CD14-positive monocyte (primary cell): ENCODE results near the gene JUP. TPM values are rescaled to one million over a fixed set of nuclear protein-coding genes. Genes with fewer than 3 reads are reported as not detected.

Experiments used
- DNase-seq, 3 donors: peaks; one replicate each; pipeline ENCODE4 v3.0.0-alpha.2; 2011 to 2022
- H2AFZ ChIP-seq: 2 replicates; pipeline ENCODE4 v1.6.0; 2012; ENCODE audit warnings: mild to moderate bottlenecking, low read depth, low read length, inconsistent platforms; ENCODE audit not compliant: insufficient read depth, poor library complexity, severe bottlenecking
- H3K27ac ChIP-seq, 2 donors: 1 replicate in 1 of 2; 2 replicates in 1 of 2; pipeline ENCODE4 v1.5.1; 2012 to 2013; ENCODE audit warnings: low read length in 2 of 2, control low read depth in 1 of 2, inconsistent platforms in 1 of 2, low read depth in 1 of 2, mild to moderate bottlenecking in 1 of 2
- H3K27me3 ChIP-seq, 2 donors: one replicate each; pipeline versions ENCODE4 v1.6.0 to v1.6.1; 2011 to 2013; ENCODE audit warnings: low read length in 2 of 2; ENCODE audit not compliant: control insufficient read depth in 2 of 2, insufficient read depth in 2 of 2
- H3K36me3 ChIP-seq, 2 donors: replicated peaks in 1 of 2; 1 replicate in 1 of 2; 2 replicates in 1 of 2; pipeline versions ENCODE4 v1.5.1 to v1.6.1; 2012 to 2013; ENCODE audit warnings: low read length in 2 of 2, control low read depth in 1 of 2, inconsistent platforms in 1 of 2, mild to moderate bottlenecking in 1 of 2; ENCODE audit not compliant: insufficient read depth in 2 of 2, control insufficient read depth in 1 of 2
- H3K4me1 ChIP-seq, 2 donors: 1 replicate in 1 of 2; 2 replicates in 1 of 2; pipeline versions ENCODE4 v1.5.1 to v1.6.1; 2012 to 2013; ENCODE audit warnings: low read length in 2 of 2, control low read depth in 1 of 2, inconsistent platforms in 1 of 2, mild to moderate bottlenecking in 1 of 2, moderate library complexity in 1 of 2; ENCODE audit not compliant: insufficient read depth in 2 of 2, control insufficient read depth in 1 of 2
- H3K4me2 ChIP-seq: replicated peaks from 2 replicates; pipeline ENCODE3; 2012; ENCODE audit warnings: low read length, moderate library complexity, mild to moderate bottlenecking; ENCODE audit not compliant: poor library complexity, severe bottlenecking; ENCODE audit errors: extremely low read depth
- H3K4me3 ChIP-seq, 3 experiments: fragments of 200-600 bp in 1 of 3; sonication (generic) in 1 of 3; replicated peaks in 1 of 3; 1 replicate in 2 of 3; 2 replicates in 1 of 3; pipeline ENCODE4 v1.5.1; 2011 to 2013; ENCODE audit warnings: low read length in 3 of 3, mild to moderate bottlenecking in 3 of 3, control low read depth in 2 of 3, low read depth in 2 of 3, inconsistent platforms in 1 of 3, moderate library complexity in 1 of 3
- H3K79me2 ChIP-seq: 2 replicates; pipeline ENCODE4 v1.6.0; 2012; ENCODE audit warnings: mild to moderate bottlenecking, control low read depth, inconsistent platforms, low read length, moderate library complexity; ENCODE audit not compliant: insufficient read depth
- H3K9ac ChIP-seq: 2 replicates; pipeline ENCODE4 v1.6.0; 2017; ENCODE audit warnings: low read length, mild to moderate bottlenecking; ENCODE audit not compliant: insufficient read depth, poor library complexity, severe bottlenecking
- H3K9me3 ChIP-seq, 2 donors: replicated peaks in 1 of 2; 1 replicate in 1 of 2; 2 replicates in 1 of 2; pipeline versions ENCODE4 v1.5.1 to v1.6.1; 2012 to 2013; ENCODE audit warnings: low read length in 2 of 2, control low read depth in 1 of 2; ENCODE audit not compliant: control insufficient read depth in 1 of 2, insufficient read depth in 1 of 2
- H4K20me1 ChIP-seq: 2 replicates; pipeline ENCODE4 v1.6.0; 2012; ENCODE audit warnings: mild to moderate bottlenecking, low read length, control low read depth, moderate library complexity; ENCODE audit not compliant: insufficient read depth
- H3K27ac Mint-ChIP-seq, 7 donors: one replicate each; pipeline ENCODE4 v1.8.0; 2020; ENCODE audit warnings: mild to moderate bottlenecking in 7 of 7, mixed read lengths in 7 of 7, moderate library complexity in 6 of 7, inconsistent platforms in 2 of 7
- H3K27me3 Mint-ChIP-seq, 3 donors: one replicate each; pipeline ENCODE4 v1.8.0; 2021 to 2022; ENCODE audit warnings: low read depth in 3 of 3, mild to moderate bottlenecking in 3 of 3, mixed read lengths in 3 of 3, moderate library complexity in 3 of 3, inconsistent platforms in 1 of 3
- H3K36me3 Mint-ChIP-seq, 2 donors: one replicate each; pipeline ENCODE4 v1.8.0; 2020; ENCODE audit warnings: mixed read lengths in 2 of 2, inconsistent platforms in 1 of 2, mild to moderate bottlenecking in 1 of 2
- H3K4me1 Mint-ChIP-seq: one replicate; pipeline ENCODE4 v1.8.0; 2020; ENCODE audit warnings: mild to moderate bottlenecking, mixed read lengths
- H3K4me3 Mint-ChIP-seq, 2 donors: one replicate each; pipeline ENCODE4 v1.8.0; 2020; ENCODE audit warnings: mild to moderate bottlenecking in 2 of 2, mixed read lengths in 2 of 2, moderate library complexity in 1 of 2
- H3K9me3 Mint-ChIP-seq, 7 donors: one replicate each; pipeline ENCODE4 v1.8.0; 2020 to 2022; ENCODE audit warnings: mixed read lengths in 7 of 7, mild to moderate bottlenecking in 6 of 7, moderate library complexity in 6 of 7, inconsistent platforms in 2 of 7
- WGBS: methylation state at CpG from one replicate; pipeline ENCODE4 v1.1.5; 2013; ENCODE audit warnings: missing lambda C conversion rate; ENCODE audit not compliant: insufficient coverage; 5-methylcytosine and 5-hydroxymethylcytosine counted together
- intact Hi-C, 2 donors: fragments of 100-400 bp; cut with micrococcal nuclease; formaldehyde crosslinking; loops; one replicate each; pipeline versions ENCODE4 v1.15.0 to v1.15.1; 2023
- polyA plus RNA-seq, 3 donors: library from polyadenylated mRNA; depleted of rRNA in 1 of 3; unstranded in 2 of 3; stranded (reverse) in 1 of 3; fragments of 300-500 nt in 2 of 3; fragments of >200 nt in 1 of 3; fragmentation: Illumina TruSeq in 2 of 3; gene quantifications; 1 replicate in 2 of 3; 2 replicates in 1 of 3; pipeline ENCODE4 v1.2.3, GENCODE V29; 2012 to 2021
- TF ChIP-seq, protein P1 (sequence below): fragments of 200-600 bp; IDR thresholded peaks from one replicate; pipeline ENCODE4 v1.8.0; 2022; ENCODE audit warnings: antibody characterized with exemption, mild to moderate bottlenecking

Gene JUP
- polyA plus RNA-seq, 3 donors = 14.0 to 22.1 (median 15.4) TPM

DNA sequence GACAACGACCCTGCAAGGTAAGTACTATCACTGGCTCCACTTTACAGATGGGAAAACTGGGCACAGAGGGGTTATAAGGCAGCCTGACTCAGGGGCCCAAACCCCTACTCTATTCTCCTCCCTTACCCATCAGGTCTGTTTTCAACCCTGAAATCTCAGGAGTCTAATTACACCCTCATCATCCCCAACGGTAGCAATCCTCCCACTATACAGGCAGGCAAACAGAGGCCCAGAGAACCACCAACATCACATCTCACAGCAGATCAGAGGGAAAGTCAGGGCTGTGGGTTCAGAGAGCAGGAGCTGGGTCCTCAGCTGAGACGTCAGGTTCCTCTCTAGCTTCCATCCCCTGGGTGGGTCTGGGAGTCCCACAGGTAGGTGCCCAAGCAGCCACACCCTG, 16.5 kb downstream of the JUP start:
- TF ChIP-seq, protein P1, sequence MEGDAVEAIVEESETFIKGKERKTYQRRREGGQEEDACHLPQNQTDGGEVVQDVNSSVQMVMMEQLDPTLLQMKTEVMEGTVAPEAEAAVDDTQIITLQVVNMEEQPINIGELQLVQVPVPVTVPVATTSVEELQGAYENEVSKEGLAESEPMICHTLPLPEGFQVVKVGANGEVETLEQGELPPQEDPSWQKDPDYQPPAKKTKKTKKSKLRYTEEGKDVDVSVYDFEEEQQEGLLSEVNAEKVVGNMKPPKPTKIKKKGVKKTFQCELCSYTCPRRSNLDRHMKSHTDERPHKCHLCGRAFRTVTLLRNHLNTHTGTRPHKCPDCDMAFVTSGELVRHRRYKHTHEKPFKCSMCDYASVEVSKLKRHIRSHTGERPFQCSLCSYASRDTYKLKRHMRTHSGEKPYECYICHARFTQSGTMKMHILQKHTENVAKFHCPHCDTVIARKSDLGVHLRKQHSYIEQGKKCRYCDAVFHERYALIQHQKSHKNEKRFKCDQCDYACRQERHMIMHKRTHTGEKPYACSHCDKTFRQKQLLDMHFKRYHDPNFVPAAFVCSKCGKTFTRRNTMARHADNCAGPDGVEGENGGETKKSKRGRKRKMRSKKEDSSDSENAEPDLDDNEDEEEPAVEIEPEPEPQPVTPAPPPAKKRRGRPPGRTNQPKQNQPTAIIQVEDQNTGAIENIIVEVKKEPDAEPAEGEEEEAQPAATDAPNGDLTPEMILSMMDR = no peak
- whole genome bisulfite sequencing = 100% methylated on average over 2 of the region's 3 CpGs
- no peaks in the 10 kb centered on the region for H3K79me2 ChIP-seq
- Mint-ChIP-seq H3K36me3 (peaks cover 16 to 24% of the 10 kb centered on the region in 2 donors), H3K4me3 (no peak overlapping the region), H3K9me3 (peaks cover 0 to 2% (median 0%) of the 10 kb centered on the region in 7 donors), H3K27ac (no peak overlapping the region), H3K27me3 (peaks cover 0 to 4% (median 3%) of the 10 kb centered on the region in 3 donors), H3K4me1 (no peaks in the 10 kb centered on the region)
- intact Hi-C loops = no loop called here
- H3K4me3 ChIP-seq = no peak overlapping the region
- H4K20me1 ChIP-seq = peaks cover 16% of the 10 kb centered on the region
- no peak overlapping the region for H3K27ac ChIP-seq
- H3K4me2 ChIP-seq = no peak overlapping the region
- no peak overlapping the region for H3K9ac ChIP-seq
- H3K9me3 ChIP-seq = no peaks in the 10 kb centered on the region
- H2AFZ ChIP-seq = no peak overlapping the region
- no peak for DNase-seq
- H3K4me1 ChIP-seq = no peaks in the 10 kb centered on the region
- H3K36me3 ChIP-seq = peaks cover 35 to 77% of the 10 kb centered on the region in 2 donors
- no peaks in the 10 kb centered on the region for H3K27me3 ChIP-seq

DNA sequence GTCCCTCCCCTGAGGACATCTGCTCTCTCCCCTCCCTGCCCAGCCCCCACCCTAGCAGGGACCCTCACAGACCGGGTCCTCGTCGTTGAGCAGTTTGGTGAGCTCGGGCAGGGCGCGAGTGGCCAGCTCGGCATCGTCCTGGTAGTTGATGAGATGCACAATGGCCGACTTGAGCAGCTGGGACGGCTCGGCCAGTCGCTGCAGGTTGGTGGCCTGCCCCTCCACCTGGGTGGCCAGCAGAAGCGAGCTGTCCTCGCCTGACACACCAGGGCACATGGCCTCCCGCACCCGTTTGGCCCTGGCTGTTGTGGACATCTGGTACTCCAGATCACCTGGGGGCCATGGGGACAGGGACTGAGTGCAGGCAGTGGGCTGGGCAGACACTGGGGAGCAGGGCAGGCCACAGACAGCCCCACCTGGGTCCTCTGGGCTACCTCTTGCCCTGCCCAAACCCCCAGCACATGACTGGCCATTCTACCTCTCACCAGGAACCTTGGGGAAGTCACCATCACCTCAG, 17.1 kb downstream of the JUP start:
- peaks cover 12% of the 10 kb centered on the region for H4K20me1 ChIP-seq
- H3K4me3 ChIP-seq = no peak overlapping the region
- H3K4me2 ChIP-seq = no peak overlapping the region
- H3K79me2 ChIP-seq = no peaks in the 10 kb centered on the region
- TF ChIP-seq, protein P1 = no peak
- H3K27ac ChIP-seq = no peak overlapping the region
- no peak overlapping the region for H3K9ac ChIP-seq
- H3K9me3 Mint-ChIP-seq = peaks cover 0 to 2% (median 0%) of the 10 kb centered on the region in 7 donors
- H3K4me3 Mint-ChIP-seq = no peak overlapping the region
- H3K27me3 Mint-ChIP-seq = peaks cover 0 to 6% (median 4%) of the 10 kb centered on the region in 3 donors
- H2AFZ ChIP-seq = no peak overlapping the region
- intact Hi-C loops = no loop called here
- H3K27me3 ChIP-seq = no peaks in the 10 kb centered on the region
- H3K9me3 ChIP-seq = no peaks in the 10 kb centered on the region
- no peaks in the 10 kb centered on the region for H3K4me1 ChIP-seq
- H3K36me3 Mint-ChIP-seq = peaks cover 18 to 26% of the 10 kb centered on the region in 2 donors
- DNase-seq = no peak
- no peak overlapping the region for H3K27ac Mint-ChIP-seq
- peaks cover 41 to 83% of the 10 kb centered on the region in 2 donors for H3K36me3 ChIP-seq
- H3K4me1 Mint-ChIP-seq = no peaks in the 10 kb centered on the region
- WGBS = 95% methylated on average over 16 of the region's 16 CpGs
